OCI-LY7 (cell line): ENCODE data around the gene GPSM1.

Experiments used
- CTCF ChIP-seq: fragments of 200-600 bp; sonication (generic); conservative IDR thresholded peaks from 2 replicates; pipeline ENCODE4 v1.5.1; 2014; ENCODE audit warnings: mild to moderate bottlenecking, antibody characterized with exemption, low read length, moderate library complexity, mixed read lengths
- EZH2phosphoT487 ChIP-seq: fragments of 200-600 bp; sonication (generic); IDR thresholded peaks from 2 replicates; pipeline ENCODE4 v1.6.1; 2018; ENCODE audit warnings: low read depth, borderline replicate concordance, mild to moderate bottlenecking, mixed run types, antibody characterized with exemption, low read length, moderate library complexity, mixed read lengths

DNA sequence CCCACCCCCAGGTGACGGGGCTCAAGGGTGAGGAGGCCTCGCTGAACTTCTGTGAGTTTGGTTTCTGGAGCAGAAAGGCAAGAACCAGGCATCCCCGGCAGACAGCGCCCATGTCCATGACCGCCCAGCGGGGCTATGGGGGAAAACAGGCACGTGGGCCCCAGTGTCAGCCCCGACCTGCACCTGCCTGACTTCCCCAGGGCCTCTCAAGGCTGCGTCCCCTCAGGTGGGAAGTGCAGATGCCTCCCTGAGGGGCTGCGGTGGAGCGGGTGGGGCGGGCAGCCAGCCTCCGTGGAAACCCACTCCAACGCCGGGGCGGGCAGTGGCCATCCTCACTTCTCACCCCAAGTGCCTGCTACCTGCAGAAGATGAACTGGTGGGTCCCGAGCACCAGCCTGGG is 53.0 kb downstream of the GPSM1 start:
- no peak for TF ChIP-seq CTCF
- no peak for TF ChIP-seq EZH2phosphoT487
